Spleen (tissue), 7 donors: ENCODE data around the gene PLCZ1.

ENCODE experiments used
- POLR2A ChIP-seq, 3 donors: fragments of 450-650 bp; IDR thresholded peaks; one replicate each; pipeline ENCODE4 v1.5.1; 2017; ENCODE audit warnings: antibody characterized with exemption in 3 of 3, mild to moderate bottlenecking in 1 of 3
- POLR2AphosphoS5 ChIP-seq, 3 donors: sonication (generic); formaldehyde crosslinking; IDR thresholded peaks; one replicate each; pipeline ENCODE4 v1.5.1; 2017; ENCODE audit warnings: antibody characterized with exemption in 3 of 3
- TF ChIP-seq, protein P1 (sequence below), 11 experiments: fragments of 200-600 bp in 7 of 11; fragments of 450-650 bp in 4 of 11; sonication (generic) in 4 of 11; IDR thresholded peaks in 8 of 11; conservative IDR thresholded peaks in 3 of 11; 1 replicate in 7 of 11; 2 replicates in 4 of 11; pipeline versions ENCODE4 v1.4.0 to v1.8.0; 2016 to 2021; ENCODE audit warnings: antibody characterized with exemption in 11 of 11, inconsistent platforms in 4 of 11, mild to moderate bottlenecking in 1 of 11
- donor health status: DM: no; HTN: no; CAD: no; lungs with moderate emphysema.
- donor health status: DM: no; HTN: no; CAD: no.
- donor health status: DM: no; HTN: no; CAD: no.

DNA sequence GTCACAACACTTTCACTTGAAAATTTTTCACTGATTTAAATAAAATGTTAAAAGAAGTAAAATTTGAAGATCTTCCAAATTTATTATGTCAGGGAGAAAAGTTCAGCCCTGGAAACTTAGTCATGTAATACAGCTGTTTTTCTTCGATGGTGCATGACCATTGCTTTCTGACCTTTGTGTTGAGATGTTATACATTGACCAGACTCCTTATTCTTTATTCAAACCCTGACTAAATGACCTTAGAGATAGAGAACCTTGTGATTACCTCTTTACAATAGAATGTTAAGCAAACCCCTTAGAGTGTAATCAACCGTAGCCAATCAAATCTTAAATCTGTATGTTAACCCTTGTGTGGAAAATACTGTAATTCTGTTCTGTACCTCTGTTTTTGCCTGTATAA lies 34.5 kb downstream of the PLCZ1 start:
- TF ChIP-seq, protein P1, sequence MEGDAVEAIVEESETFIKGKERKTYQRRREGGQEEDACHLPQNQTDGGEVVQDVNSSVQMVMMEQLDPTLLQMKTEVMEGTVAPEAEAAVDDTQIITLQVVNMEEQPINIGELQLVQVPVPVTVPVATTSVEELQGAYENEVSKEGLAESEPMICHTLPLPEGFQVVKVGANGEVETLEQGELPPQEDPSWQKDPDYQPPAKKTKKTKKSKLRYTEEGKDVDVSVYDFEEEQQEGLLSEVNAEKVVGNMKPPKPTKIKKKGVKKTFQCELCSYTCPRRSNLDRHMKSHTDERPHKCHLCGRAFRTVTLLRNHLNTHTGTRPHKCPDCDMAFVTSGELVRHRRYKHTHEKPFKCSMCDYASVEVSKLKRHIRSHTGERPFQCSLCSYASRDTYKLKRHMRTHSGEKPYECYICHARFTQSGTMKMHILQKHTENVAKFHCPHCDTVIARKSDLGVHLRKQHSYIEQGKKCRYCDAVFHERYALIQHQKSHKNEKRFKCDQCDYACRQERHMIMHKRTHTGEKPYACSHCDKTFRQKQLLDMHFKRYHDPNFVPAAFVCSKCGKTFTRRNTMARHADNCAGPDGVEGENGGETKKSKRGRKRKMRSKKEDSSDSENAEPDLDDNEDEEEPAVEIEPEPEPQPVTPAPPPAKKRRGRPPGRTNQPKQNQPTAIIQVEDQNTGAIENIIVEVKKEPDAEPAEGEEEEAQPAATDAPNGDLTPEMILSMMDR (IDR thresholded peaks at IDR 0.05 in 8 of 11, conservative IDR thresholded peaks at IDR 0.05 in 3 of 11), result no peak
- TF ChIP-seq POLR2A (IDR thresholded peaks at IDR 0.05), result no peak
- TF ChIP-seq POLR2AphosphoS5 (IDR thresholded peaks at IDR 0.05), result no peak
